Measurements from ENCODE around the gene CFAP54. TPM values are rescaled to one million over a fixed set of nuclear protein-coding genes. Genes with fewer than 3 reads are reported as not detected.

Gene CFAP54
- total RNA-seq, 1 experiment from 2014 or later = 0.09 TPM

DNA sequence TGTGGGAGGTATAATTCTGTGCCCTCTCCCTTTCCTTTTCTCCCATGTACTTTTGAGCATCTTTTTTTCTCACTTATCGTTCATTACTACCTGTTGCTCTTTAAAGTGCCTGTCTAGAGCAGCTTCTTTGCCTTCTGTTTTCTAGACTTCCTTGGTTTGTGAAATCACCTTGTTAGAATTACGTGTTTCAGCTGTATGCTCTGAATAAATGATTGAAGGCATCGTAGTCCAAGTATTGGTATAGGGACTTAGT, 419.0 kb downstream of the CFAP54 start (continued):
- TF ChIP-seq ZNF263 (CRISPR knock-in tag; IDR thresholded peaks at IDR 0.05; ENCODE audit: low read depth) (no peak), OVOL2 (CRISPR knock-in tag; IDR thresholded peaks at IDR 0.05; ENCODE audit: borderline replicate concordance) (no peak)
- TF ChIP-seq, protein P1, sequence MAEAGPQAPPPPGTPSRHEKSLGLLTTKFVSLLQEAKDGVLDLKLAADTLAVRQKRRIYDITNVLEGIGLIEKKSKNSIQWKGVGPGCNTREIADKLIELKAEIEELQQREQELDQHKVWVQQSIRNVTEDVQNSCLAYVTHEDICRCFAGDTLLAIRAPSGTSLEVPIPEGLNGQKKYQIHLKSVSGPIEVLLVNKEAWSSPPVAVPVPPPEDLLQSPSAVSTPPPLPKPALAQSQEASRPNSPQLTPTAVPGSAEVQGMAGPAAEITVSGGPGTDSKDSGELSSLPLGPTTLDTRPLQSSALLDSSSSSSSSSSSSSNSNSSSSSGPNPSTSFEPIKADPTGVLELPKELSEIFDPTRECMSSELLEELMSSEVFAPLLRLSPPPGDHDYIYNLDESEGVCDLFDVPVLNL (CRISPR knock-in tag; IDR thresholded peaks at IDR 0.05; ENCODE audit: borderline replicate concordance, low read depth) = no peak

DNA sequence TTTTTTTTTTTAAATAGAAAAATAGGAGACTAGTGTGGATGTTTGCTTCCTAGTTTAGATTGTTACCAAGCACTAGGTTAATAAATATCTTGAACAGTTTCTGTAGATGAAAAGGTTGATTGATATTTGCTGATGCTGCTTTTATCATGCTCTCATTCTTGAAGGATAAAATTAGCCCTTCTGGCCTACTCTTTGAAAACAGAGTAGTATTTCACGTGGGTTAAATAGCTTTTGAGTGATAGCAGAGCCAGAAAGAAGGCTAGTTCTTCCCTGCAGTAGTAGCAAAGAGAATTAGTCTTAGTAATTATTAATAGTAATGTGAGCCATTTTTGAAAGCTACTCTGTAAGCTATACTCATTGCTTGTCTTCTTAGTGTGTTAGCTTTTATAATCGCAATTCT, 422.9 kb downstream of the CFAP54 start:
- Mint-ChIP-seq H3K27ac (no peak overlapping the region), H3K36me3 (peaks cover 10% of the 10 kb centered on the region), H3K9me3 (peaks cover 10% of the 10 kb centered on the region), H3K27me3 (ENCODE audit: low read depth) (no peaks in the 10 kb centered on the region), H3K4me1 (peaks cover 42% of the 10 kb centered on the region), H3K4me3 (no peak overlapping the region)
- ATAC-seq (no peak), DNase-seq (ENCODE audit: low spot score) (no peak)
- ChIA-PET POLR2A (no interaction called here), CTCF (no interaction called here)
- TF ChIP-seq ZNF138 (CRISPR knock-in tag; conservative IDR thresholded peaks at IDR 0.05) (no peak), IRF2 (CRISPR knock-in tag; IDR thresholded peaks at IDR 0.05; ENCODE audit: borderline replicate concordance, low read depth) (no peak), ELF4 (CRISPR knock-in tag; IDR thresholded peaks at IDR 0.05; ENCODE audit: low read depth) (no peak), TP53 (CRISPR knock-in tag; IDR thresholded peaks at IDR 0.05) (no peak), ZNF219 (CRISPR knock-in tag; IDR thresholded peaks at IDR 0.05; ENCODE audit: borderline replicate concordance) (no peak), NFATC4 (CRISPR knock-in tag; IDR thresholded peaks at IDR 0.05) (no peak), SMAD4 (CRISPR knock-in tag; IDR thresholded peaks at IDR 0.05) (no peak), TEAD1 (CRISPR knock-in tag; IDR thresholded peaks at IDR 0.05) (no peak), TCF7 (CRISPR knock-in tag; IDR thresholded peaks at IDR 0.05; ENCODE audit: low read depth) (no peak), MXD4 (CRISPR knock-in tag; IDR thresholded peaks at IDR 0.05; ENCODE audit: borderline replicate concordance) (no peak), MYBL2 (CRISPR knock-in tag; IDR thresholded peaks at IDR 0.05) (no peak), PRRX2 (CRISPR knock-in tag; IDR thresholded peaks at IDR 0.05) (no peak), ZBTB21 (CRISPR knock-in tag; IDR thresholded peaks at IDR 0.05; ENCODE audit: borderline replicate concordance) (no peak)
- TF ChIP-seq, protein P2, sequence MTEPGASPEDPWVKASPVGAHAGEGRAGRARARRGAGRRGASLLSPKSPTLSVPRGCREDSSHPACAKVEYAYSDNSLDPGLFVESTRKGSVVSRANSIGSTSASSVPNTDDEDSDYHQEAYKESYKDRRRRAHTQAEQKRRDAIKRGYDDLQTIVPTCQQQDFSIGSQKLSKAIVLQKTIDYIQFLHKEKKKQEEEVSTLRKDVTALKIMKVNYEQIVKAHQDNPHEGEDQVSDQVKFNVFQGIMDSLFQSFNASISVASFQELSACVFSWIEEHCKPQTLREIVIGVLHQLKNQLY (CRISPR knock-in tag; IDR thresholded peaks at IDR 0.05) = no peak
- TF ChIP-seq, protein P3, sequence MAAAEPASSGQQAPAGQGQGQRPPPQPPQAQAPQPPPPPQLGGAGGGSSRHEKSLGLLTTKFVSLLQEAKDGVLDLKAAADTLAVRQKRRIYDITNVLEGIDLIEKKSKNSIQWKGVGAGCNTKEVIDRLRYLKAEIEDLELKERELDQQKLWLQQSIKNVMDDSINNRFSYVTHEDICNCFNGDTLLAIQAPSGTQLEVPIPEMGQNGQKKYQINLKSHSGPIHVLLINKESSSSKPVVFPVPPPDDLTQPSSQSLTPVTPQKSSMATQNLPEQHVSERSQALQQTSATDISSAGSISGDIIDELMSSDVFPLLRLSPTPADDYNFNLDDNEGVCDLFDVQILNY (CRISPR knock-in tag; IDR thresholded peaks at IDR 0.05) = no peak
- TF ChIP-seq, protein P4, sequence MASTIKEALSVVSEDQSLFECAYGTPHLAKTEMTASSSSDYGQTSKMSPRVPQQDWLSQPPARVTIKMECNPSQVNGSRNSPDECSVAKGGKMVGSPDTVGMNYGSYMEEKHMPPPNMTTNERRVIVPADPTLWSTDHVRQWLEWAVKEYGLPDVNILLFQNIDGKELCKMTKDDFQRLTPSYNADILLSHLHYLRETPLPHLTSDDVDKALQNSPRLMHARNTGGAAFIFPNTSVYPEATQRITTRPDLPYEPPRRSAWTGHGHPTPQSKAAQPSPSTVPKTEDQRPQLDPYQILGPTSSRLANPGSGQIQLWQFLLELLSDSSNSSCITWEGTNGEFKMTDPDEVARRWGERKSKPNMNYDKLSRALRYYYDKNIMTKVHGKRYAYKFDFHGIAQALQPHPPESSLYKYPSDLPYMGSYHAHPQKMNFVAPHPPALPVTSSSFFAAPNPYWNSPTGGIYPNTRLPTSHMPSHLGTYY (CRISPR knock-in tag; IDR thresholded peaks at IDR 0.05) = no peak
- TF ChIP-seq, protein P5, sequence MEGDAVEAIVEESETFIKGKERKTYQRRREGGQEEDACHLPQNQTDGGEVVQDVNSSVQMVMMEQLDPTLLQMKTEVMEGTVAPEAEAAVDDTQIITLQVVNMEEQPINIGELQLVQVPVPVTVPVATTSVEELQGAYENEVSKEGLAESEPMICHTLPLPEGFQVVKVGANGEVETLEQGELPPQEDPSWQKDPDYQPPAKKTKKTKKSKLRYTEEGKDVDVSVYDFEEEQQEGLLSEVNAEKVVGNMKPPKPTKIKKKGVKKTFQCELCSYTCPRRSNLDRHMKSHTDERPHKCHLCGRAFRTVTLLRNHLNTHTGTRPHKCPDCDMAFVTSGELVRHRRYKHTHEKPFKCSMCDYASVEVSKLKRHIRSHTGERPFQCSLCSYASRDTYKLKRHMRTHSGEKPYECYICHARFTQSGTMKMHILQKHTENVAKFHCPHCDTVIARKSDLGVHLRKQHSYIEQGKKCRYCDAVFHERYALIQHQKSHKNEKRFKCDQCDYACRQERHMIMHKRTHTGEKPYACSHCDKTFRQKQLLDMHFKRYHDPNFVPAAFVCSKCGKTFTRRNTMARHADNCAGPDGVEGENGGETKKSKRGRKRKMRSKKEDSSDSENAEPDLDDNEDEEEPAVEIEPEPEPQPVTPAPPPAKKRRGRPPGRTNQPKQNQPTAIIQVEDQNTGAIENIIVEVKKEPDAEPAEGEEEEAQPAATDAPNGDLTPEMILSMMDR (IDR thresholded peaks at IDR 0.05) = no peak
- TF ChIP-seq, protein P6, sequence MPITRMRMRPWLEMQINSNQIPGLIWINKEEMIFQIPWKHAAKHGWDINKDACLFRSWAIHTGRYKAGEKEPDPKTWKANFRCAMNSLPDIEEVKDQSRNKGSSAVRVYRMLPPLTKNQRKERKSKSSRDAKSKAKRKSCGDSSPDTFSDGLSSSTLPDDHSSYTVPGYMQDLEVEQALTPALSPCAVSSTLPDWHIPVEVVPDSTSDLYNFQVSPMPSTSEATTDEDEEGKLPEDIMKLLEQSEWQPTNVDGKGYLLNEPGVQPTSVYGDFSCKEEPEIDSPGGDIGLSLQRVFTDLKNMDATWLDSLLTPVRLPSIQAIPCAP (CRISPR knock-in tag; IDR thresholded peaks at IDR 0.05) = no peak
- TF ChIP-seq, protein P7, sequence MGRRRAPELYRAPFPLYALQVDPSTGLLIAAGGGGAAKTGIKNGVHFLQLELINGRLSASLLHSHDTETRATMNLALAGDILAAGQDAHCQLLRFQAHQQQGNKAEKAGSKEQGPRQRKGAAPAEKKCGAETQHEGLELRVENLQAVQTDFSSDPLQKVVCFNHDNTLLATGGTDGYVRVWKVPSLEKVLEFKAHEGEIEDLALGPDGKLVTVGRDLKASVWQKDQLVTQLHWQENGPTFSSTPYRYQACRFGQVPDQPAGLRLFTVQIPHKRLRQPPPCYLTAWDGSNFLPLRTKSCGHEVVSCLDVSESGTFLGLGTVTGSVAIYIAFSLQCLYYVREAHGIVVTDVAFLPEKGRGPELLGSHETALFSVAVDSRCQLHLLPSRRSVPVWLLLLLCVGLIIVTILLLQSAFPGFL (CRISPR knock-in tag; IDR thresholded peaks at IDR 0.05; ENCODE audit: borderline replicate concordance) = no peak
- TF ChIP-seq, protein P8, sequence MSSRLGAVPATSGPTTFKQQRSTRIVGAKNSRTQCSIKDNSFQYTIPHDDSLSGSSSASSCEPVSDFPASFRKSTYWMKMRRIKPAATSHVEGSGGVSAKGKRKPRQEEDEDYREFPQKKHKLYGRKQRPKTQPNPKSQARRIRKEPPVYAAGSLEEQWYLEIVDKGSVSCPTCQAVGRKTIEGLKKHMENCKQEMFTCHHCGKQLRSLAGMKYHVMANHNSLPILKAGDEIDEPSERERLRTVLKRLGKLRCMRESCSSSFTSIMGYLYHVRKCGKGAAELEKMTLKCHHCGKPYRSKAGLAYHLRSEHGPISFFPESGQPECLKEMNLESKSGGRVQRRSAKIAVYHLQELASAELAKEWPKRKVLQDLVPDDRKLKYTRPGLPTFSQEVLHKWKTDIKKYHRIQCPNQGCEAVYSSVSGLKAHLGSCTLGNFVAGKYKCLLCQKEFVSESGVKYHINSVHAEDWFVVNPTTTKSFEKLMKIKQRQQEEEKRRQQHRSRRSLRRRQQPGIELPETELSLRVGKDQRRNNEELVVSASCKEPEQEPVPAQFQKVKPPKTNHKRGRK (CRISPR knock-in tag; IDR thresholded peaks at IDR 0.05; ENCODE audit: borderline replicate concordance) = no peak
